Uterus (tissue), 2 donors: Measurements from ENCODE around the gene CAMTA1.

Experiments used
- CTCF ChIP-seq, 4 experiments: fragments of 200-600 bp in 2 of 4; fragments of 450-650 bp in 2 of 4; sonication (generic) in 2 of 4; IDR thresholded peaks; one replicate each; pipeline ENCODE4 v1.5.1; 2016 to 2019; ENCODE audit warnings: antibody characterized with exemption in 4 of 4, mild to moderate bottlenecking in 2 of 4, moderate library complexity in 1 of 4
- POLR2A ChIP-seq, 2 donors: fragments of 450-650 bp; IDR thresholded peaks; one replicate each; pipeline ENCODE4 v1.6.1; 2016; ENCODE audit warnings: antibody characterized with exemption in 2 of 2, mild to moderate bottlenecking in 1 of 2, moderate library complexity in 1 of 2

- no peak for TF ChIP-seq POLR2A (IDR thresholded peaks at IDR 0.05)
- TF ChIP-seq CTCF (IDR thresholded peaks at IDR 0.05) = no peak
Observed at GRCh38 chr1:7467476-7468175, 682.4 kb downstream of the CAMTA1 start.
